ENCODE data around the gene LCN10.

The LCN10 gene

DNA sequence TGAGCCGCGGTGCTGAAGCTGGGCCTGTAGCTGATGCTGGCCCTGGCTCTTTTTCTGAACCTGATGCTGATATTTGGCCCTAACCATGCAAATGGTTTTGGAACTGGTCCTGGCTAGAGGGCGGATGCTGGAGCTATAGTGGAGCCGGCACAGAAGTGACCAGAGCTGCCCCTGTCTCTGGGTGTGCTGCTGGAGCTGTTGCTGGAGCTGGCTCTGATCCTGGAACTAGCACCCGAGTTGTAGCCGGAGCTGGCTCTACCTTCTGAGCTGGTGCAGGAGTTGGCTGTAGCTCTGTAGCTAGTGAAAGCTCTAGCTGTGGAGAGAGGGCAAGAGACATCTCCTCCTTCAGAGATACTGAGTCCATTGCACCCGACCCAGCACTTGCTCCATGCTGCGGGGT is 12.8 kb downstream of the LCN10 start:
- TF ChIP-seq GABPA (IDR thresholded peaks at IDR 0.05; ENCODE audit: low read depth): no peak
- TF ChIP-seq CTCF (IDR thresholded peaks at IDR 0.05; ENCODE audit: insufficient read depth, low read length): no peak
- TF ChIP-seq SPI1 (IDR thresholded peaks at IDR 0.05; ENCODE audit: borderline replicate concordance, low read depth): no peak
- TF ChIP-seq POLR2AphosphoS5 (IDR thresholded peaks at IDR 0.05; ENCODE audit: low read depth): no peak
- no peak for TF ChIP-seq REST (IDR thresholded peaks at IDR 0.05; ENCODE audit: insufficient replicate concordance, low read depth)
- no peak overlapping the region for H3K4me3 ChIP-seq (replicated peaks; ENCODE audit: insufficient read depth, low read length)
- DNase-seq (ENCODE audit: low read depth in 1 of 2, low spot score in 1 of 2): no peak
- H3K27ac ChIP-seq (replicated peaks): no peak overlapping the region
- H3K27me3 ChIP-seq (ENCODE audit: insufficient read depth, poor library complexity, severe bottlenecking): no peaks in the 10 kb centered on the region

DNA sequence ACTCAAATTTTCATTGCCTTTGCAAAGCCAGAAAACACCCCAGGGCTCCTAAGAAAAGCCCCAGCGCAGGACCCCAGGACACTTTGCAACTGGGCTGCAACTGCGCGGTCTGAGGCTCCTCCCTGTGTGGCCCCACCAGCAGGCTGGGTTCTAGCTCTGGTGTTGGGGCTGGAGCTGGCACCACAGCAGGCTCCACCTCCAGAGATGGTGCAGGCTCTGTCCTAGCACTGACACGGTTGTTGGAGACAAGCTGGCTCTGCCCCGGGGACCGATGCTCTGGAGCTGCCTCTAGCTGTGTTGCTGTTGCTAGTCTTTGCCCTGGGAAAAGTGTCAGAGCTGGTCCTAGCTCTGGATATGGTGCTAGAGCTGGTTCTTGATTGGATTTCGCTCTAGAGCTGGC is 13.6 kb downstream of the LCN10 start:
- Histone ChIP-seq H3K4me3 (replicated peaks; ENCODE audit: insufficient read depth, low read length) (peak overlapping the region; percentile 92), H3K27ac (replicated peaks) (peak overlapping the region; percentile 83), H3K27me3 (ENCODE audit: insufficient read depth, poor library complexity, severe bottlenecking) (no peaks in the 10 kb centered on the region)
- no peak for TF ChIP-seq GABPA (IDR thresholded peaks at IDR 0.05; ENCODE audit: low read depth)
- no peak for TF ChIP-seq SPI1 (IDR thresholded peaks at IDR 0.05; ENCODE audit: borderline replicate concordance, low read depth)
- no peak for TF ChIP-seq REST (IDR thresholded peaks at IDR 0.05; ENCODE audit: insufficient replicate concordance, low read depth)
- no peak for TF ChIP-seq POLR2AphosphoS5 (IDR thresholded peaks at IDR 0.05; ENCODE audit: low read depth)
- TF ChIP-seq CTCF (IDR thresholded peaks at IDR 0.05; ENCODE audit: insufficient read depth, low read length): no peak
- DNase-seq (ENCODE audit: low read depth in 1 of 2, low spot score in 1 of 2): peak in 1 of 2 experiments; percentile 57

- DNase-seq (ENCODE audit: low read depth in 1 of 2, low spot score in 1 of 2): peak in 1 of 2 experiments; percentile 30
- TF ChIP-seq GABPA (IDR thresholded peaks at IDR 0.05; ENCODE audit: low read depth) (no peak), SPI1 (IDR thresholded peaks at IDR 0.05; ENCODE audit: borderline replicate concordance, low read depth) (no peak), CTCF (IDR thresholded peaks at IDR 0.05; ENCODE audit: insufficient read depth, low read length) (no peak), REST (IDR thresholded peaks at IDR 0.05; ENCODE audit: insufficient replicate concordance, low read depth) (no peak), POLR2AphosphoS5 (IDR thresholded peaks at IDR 0.05; ENCODE audit: low read depth) (no peak)
- Histone ChIP-seq H3K27me3 (ENCODE audit: insufficient read depth, poor library complexity, severe bottlenecking) (no peaks in the 10 kb centered on the region), H3K27ac (replicated peaks) (peak overlapping the region; percentile 83), H3K4me3 (replicated peaks; ENCODE audit: insufficient read depth, low read length) (peak overlapping the region; percentile 92)
These were observed 14.1 kb downstream of the LCN10 start for GRCh38 chr9:136728548-136729123.
